Colon (tissue), 2 donors: Measurements from ENCODE around the gene PARP4.
A peak's percentile ranks its signal among the peaks of the same experiment; 100 is the strongest.
"Not testable (repeated sequence)": the region's sequence is repeated elsewhere in the genome, so short reads cannot be mapped to it uniquely, and the experiment has no call there.

ENCODE experiments used
- FAIRE-seq: peaks from 2 replicates; lab custom pipeline; 2012; peaks lifted over from hg19 to GRCh38; lab: Jason Lieb, UNC
- donor health status: control.
- donor health status: control.

The PARP4 gene

GRCh38 chr13:24450530-24450929 lies 62.0 kb downstream of the PARP4 start:
- FAIRE-seq, result no peak

- FAIRE-seq, result not testable (repeated sequence)
Measured at GRCh38 chr13:24444851-24445250, 67.7 kb downstream of the PARP4 start.

GRCh38 chr13:24443366-24443765 lies 69.2 kb downstream of the PARP4 start:
- FAIRE-seq, result no peak

- not testable (repeated sequence) for FAIRE-seq
Measured at GRCh38 chr13:24426045-24426444, 86.5 kb downstream of the PARP4 start.

- not testable (repeated sequence) for FAIRE-seq
Measured at GRCh38 chr13:24419668-24420067, 92.9 kb downstream of the PARP4 start.

- peak; percentile 31 for FAIRE-seq
Measured at GRCh38 chr13:24407844-24408243, 104.7 kb downstream of the PARP4 start.

- FAIRE-seq, result no peak
Measured at GRCh38 chr13:24406524-24406923, 106.1 kb downstream of the PARP4 start.

GRCh38 chr13:24396821-24397220 lies 115.8 kb downstream of the PARP4 start:
- FAIRE-seq, result no peak

GRCh38 chr13:24392972-24393371 lies 119.6 kb downstream of the PARP4 start:
- no peak for FAIRE-seq

- FAIRE-seq, result not testable (repeated sequence)
Measured at GRCh38 chr13:24391771-24392683, 120.6 kb downstream of the PARP4 start.

- not testable (repeated sequence) for FAIRE-seq
Measured at GRCh38 chr13:24390795-24391194, 121.8 kb downstream of the PARP4 start.

- FAIRE-seq, result no peak
Measured at GRCh38 chr13:24389506-24389905, 123.1 kb downstream of the PARP4 start.

- FAIRE-seq, result not testable (repeated sequence)
Measured at GRCh38 chr13:24388743-24389142, 123.8 kb downstream of the PARP4 start.

- no peak for FAIRE-seq
Measured at GRCh38 chr13:24386816-24387708, 125.5 kb downstream of the PARP4 start.

GRCh38 chr13:24385902-24386301 lies 126.7 kb downstream of the PARP4 start:
- FAIRE-seq, result no peak

- FAIRE-seq, result not testable (repeated sequence)
Measured at GRCh38 chr13:24384946-24385345, 127.6 kb downstream of the PARP4 start.

- FAIRE-seq, result not testable (repeated sequence)
Measured at GRCh38 chr13:24384091-24384490, 128.5 kb downstream of the PARP4 start.

- FAIRE-seq, result no peak
Measured at GRCh38 chr13:24381541-24382265, 130.9 kb downstream of the PARP4 start.

- peak; percentile 31 for FAIRE-seq
Measured at GRCh38 chr13:24380881-24381280, 131.7 kb downstream of the PARP4 start.

- FAIRE-seq, result not testable (repeated sequence)
Measured at GRCh38 chr13:24380227-24380626, 132.4 kb downstream of the PARP4 start.

- FAIRE-seq, result not testable (repeated sequence)
Measured at GRCh38 chr13:24371273-24371672, 141.3 kb downstream of the PARP4 start.
